ENCODE results near the gene HECTD1.
"Not testable (repeated sequence)": the region's sequence is repeated elsewhere in the genome, so short reads cannot be mapped to it uniquely, and the experiment has no call there.

GRCh38 chr14:31095817-31096216 is 111.8 kb downstream of the HECTD1 start:
- TF ChIP-seq POLR2AphosphoS5 (IDR thresholded peaks at IDR 0.05; ENCODE audit: low read depth, low read length); TAF1 (IDR thresholded peaks at IDR 0.05; ENCODE audit: borderline replicate concordance, low read depth, low read length); POLR2A (IDR thresholded peaks at IDR 0.05; ENCODE audit: low read depth, low read length): not testable (repeated sequence)
